HL-60 (cell line): ENCODE data around the gene AK4.

ENCODE experiments used
- POLR2AphosphoS5 ChIP-seq: IDR thresholded peaks from 2 replicates; pipeline ENCODE4 v1.6.1; 2012; ENCODE audit warnings: low read depth
- TF ChIP-seq, protein P1 (sequence below): IDR thresholded peaks from one replicate; pipeline ENCODE4 v1.5.1; 2011; ENCODE audit warnings: low read length, control low read depth, inconsistent platforms; ENCODE audit not compliant: insufficient read depth
- TF ChIP-seq, protein P2 (sequence below): IDR thresholded peaks from 2 replicates; pipeline ENCODE4 v1.6.1; 2012; ENCODE audit warnings: low read depth; ENCODE audit not compliant: insufficient replicate concordance

DNA sequence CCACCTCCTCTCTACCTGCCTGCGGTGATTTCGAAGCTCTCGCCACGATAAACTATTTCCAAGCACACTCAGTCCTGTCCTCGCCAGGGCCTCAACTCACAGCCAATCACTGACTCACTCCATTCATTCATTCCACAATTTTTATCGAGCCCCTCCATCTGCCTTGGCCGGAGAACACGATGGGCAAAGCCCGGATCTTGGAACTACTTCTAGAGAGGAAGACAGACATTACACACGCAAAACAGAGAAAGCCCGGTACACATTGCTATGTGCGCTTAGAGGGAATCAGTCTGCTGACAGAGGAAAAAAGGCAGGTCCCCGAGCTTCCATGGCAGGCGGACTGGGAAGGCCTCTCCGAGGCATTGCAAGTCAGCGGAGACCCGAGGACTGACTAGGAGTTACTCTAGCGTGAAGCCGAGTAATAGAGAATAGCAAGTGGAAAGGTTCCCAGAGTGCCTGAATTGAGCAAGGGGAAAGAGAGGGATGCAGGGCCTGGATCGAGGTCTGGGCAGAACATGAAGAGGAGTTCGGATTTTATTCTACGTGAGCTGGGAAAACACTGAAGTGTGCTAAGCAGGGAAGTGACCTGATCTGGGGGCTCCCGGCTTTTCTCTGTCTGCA, 107.1 kb downstream of the AK4 start:
- TF ChIP-seq, protein P1, sequence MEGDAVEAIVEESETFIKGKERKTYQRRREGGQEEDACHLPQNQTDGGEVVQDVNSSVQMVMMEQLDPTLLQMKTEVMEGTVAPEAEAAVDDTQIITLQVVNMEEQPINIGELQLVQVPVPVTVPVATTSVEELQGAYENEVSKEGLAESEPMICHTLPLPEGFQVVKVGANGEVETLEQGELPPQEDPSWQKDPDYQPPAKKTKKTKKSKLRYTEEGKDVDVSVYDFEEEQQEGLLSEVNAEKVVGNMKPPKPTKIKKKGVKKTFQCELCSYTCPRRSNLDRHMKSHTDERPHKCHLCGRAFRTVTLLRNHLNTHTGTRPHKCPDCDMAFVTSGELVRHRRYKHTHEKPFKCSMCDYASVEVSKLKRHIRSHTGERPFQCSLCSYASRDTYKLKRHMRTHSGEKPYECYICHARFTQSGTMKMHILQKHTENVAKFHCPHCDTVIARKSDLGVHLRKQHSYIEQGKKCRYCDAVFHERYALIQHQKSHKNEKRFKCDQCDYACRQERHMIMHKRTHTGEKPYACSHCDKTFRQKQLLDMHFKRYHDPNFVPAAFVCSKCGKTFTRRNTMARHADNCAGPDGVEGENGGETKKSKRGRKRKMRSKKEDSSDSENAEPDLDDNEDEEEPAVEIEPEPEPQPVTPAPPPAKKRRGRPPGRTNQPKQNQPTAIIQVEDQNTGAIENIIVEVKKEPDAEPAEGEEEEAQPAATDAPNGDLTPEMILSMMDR, result no peak
- TF ChIP-seq, protein P2, sequence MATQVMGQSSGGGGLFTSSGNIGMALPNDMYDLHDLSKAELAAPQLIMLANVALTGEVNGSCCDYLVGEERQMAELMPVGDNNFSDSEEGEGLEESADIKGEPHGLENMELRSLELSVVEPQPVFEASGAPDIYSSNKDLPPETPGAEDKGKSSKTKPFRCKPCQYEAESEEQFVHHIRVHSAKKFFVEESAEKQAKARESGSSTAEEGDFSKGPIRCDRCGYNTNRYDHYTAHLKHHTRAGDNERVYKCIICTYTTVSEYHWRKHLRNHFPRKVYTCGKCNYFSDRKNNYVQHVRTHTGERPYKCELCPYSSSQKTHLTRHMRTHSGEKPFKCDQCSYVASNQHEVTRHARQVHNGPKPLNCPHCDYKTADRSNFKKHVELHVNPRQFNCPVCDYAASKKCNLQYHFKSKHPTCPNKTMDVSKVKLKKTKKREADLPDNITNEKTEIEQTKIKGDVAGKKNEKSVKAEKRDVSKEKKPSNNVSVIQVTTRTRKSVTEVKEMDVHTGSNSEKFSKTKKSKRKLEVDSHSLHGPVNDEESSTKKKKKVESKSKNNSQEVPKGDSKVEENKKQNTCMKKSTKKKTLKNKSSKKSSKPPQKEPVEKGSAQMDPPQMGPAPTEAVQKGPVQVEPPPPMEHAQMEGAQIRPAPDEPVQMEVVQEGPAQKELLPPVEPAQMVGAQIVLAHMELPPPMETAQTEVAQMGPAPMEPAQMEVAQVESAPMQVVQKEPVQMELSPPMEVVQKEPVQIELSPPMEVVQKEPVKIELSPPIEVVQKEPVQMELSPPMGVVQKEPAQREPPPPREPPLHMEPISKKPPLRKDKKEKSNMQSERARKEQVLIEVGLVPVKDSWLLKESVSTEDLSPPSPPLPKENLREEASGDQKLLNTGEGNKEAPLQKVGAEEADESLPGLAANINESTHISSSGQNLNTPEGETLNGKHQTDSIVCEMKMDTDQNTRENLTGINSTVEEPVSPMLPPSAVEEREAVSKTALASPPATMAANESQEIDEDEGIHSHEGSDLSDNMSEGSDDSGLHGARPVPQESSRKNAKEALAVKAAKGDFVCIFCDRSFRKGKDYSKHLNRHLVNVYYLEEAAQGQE, result no peak
- no peak for TF ChIP-seq POLR2AphosphoS5
